Neural cell (in vitro differentiated cells): ENCODE results near the gene CASP3. TPM values are rescaled to one million over a fixed set of nuclear protein-coding genes. Genes with fewer than 3 reads are reported as not detected.

Experiments
- H2AFZ ChIP-seq: fragments of 200-600, 300-800 bp; sonication (generic), shearing (Covaris generic); 2 replicates; pipeline ENCODE4 v1.6.0; 2014; ENCODE audit warnings: low read depth, mild to moderate bottlenecking, antibody characterized with exemption, low read length, moderate library complexity
- H3F3A ChIP-seq: fragments of 200-600 bp; shearing (Covaris generic); 2 replicates; pipeline ENCODE4 v1.6.1; 2016; ENCODE audit warnings: mild to moderate bottlenecking, moderate library complexity, mixed read lengths, antibody characterized with exemption, low read length; ENCODE audit not compliant: insufficient read depth, poor library complexity, severe bottlenecking
- H3K27ac ChIP-seq: fragments of 200-600, 300-800 bp; sonication (generic), shearing (Covaris generic); 2 replicates; pipeline ENCODE4 v1.5.1; 2014; ENCODE audit warnings: mild to moderate bottlenecking, low read length, moderate library complexity
- H3K27me3 ChIP-seq: fragments of 300-800, 200-600 bp; sonication (generic), shearing (Covaris generic); 2 replicates; pipeline ENCODE4 v1.6.0; 2014; ENCODE audit warnings: mild to moderate bottlenecking, low read depth, low read length, moderate library complexity; ENCODE audit not compliant: insufficient read depth
- H3K36me3 ChIP-seq: fragments of 300-800, 200-600 bp; sonication (generic), shearing (Covaris generic); 2 replicates; pipeline ENCODE4 v1.5.1; 2014; ENCODE audit warnings: mild to moderate bottlenecking, antibody characterized with exemption, low read length, moderate library complexity; ENCODE audit not compliant: insufficient read depth
- H3K4me2 ChIP-seq: fragments of 300-800, 200-600 bp; sonication (generic), shearing (Covaris generic); 2 replicates; pipeline ENCODE4 v1.6.0; 2014; ENCODE audit warnings: mild to moderate bottlenecking, low read length
- H3K4me3 ChIP-seq: fragments of 300-800, 200-600 bp; sonication (generic), shearing (Covaris generic); 2 replicates; pipeline ENCODE4 v1.5.1; 2014; ENCODE audit warnings: mild to moderate bottlenecking, low read length, moderate library complexity
- H3K79me2 ChIP-seq: fragments of 200-600 bp; shearing (Covaris generic); replicated peaks from 2 replicates; pipeline ENCODE4 v1.6.0; 2014; ENCODE audit warnings: mild to moderate bottlenecking, low read length, moderate library complexity; ENCODE audit not compliant: insufficient read depth
- H3K9ac ChIP-seq: fragments of 300-800, 200-600 bp; sonication (generic), shearing (Covaris generic); 2 replicates; pipeline ENCODE4 v1.6.1; 2016; ENCODE audit warnings: mild to moderate bottlenecking, low read length, mixed read lengths
- H3K9me2 ChIP-seq: fragments of 200-600 bp; shearing (Covaris generic); 2 replicates; pipeline ENCODE4 v1.6.1; 2016; ENCODE audit warnings: mild to moderate bottlenecking, low read length, mixed read lengths; ENCODE audit not compliant: insufficient read depth
- H3K9me3 ChIP-seq: fragments of 200-600, 300-800 bp; sonication (generic), shearing (Covaris generic); 2 replicates; pipeline ENCODE4 v1.6.1; 2016; ENCODE audit warnings: mild to moderate bottlenecking, mixed run types, low read length, moderate library complexity, mixed read lengths
- H4K20me1 ChIP-seq: fragments of 200-600 bp; shearing (Covaris generic); 2 replicates; pipeline ENCODE4 v1.6.1; 2016; ENCODE audit warnings: mild to moderate bottlenecking, mixed run types; ENCODE audit not compliant: insufficient read depth
- EP300 ChIP-seq: fragments of 450-650 bp; conservative IDR thresholded peaks from 2 replicates; pipeline ENCODE4 v1.6.1; 2014; ENCODE audit warnings: antibody characterized with exemption, mild to moderate bottlenecking, moderate library complexity; ENCODE audit not compliant: poor library complexity, severe bottlenecking
- EZH2 ChIP-seq: fragments of 200-600, 300-800 bp; shearing (Covaris generic), sonication (generic); IDR thresholded peaks from 2 replicates; pipeline ENCODE4 v1.6.1; 2014; ENCODE audit warnings: antibody characterized with exemption, low read length, borderline replicate concordance, mild to moderate bottlenecking; ENCODE audit not compliant: insufficient read depth, poor library complexity, severe bottlenecking
- MXI1 ChIP-seq: fragments of 450-650 bp; conservative IDR thresholded peaks from 2 replicates; pipeline ENCODE4 v1.6.1; 2014; ENCODE audit warnings: antibody characterized with exemption, mild to moderate bottlenecking; ENCODE audit not compliant: poor library complexity, severe bottlenecking
- POLR2AphosphoS5 ChIP-seq: IDR thresholded peaks from 2 replicates; pipeline ENCODE4 v1.6.1; 2012
- RAD21 ChIP-seq: fragments of 450-650 bp; conservative IDR thresholded peaks from 2 replicates; pipeline ENCODE4 v1.6.1; 2014; ENCODE audit warnings: antibody characterized with exemption, mild to moderate bottlenecking, moderate library complexity
- SMC3 ChIP-seq: fragments of 450-650 bp; conservative IDR thresholded peaks from 2 replicates; pipeline ENCODE4 v1.6.1; 2014; ENCODE audit warnings: antibody characterized with exemption, mild to moderate bottlenecking, moderate library complexity; ENCODE audit not compliant: poor library complexity
- TAF1 ChIP-seq: IDR thresholded peaks from 2 replicates; pipeline ENCODE4 v1.6.1; 2012; ENCODE audit warnings: low read depth
- polyA plus RNA-seq: library from polyadenylated mRNA; depleted of rRNA; stranded (reverse); fragments of >200 nt; gene quantifications from 2 replicates; pipeline ENCODE4 v1.2.3, GENCODE V29; 2014
- TF ChIP-seq, protein P1 (sequence below): IDR thresholded peaks from 2 replicates; pipeline ENCODE4 v1.6.1; 2012; ENCODE audit warnings: borderline replicate concordance
- TF ChIP-seq, protein P2 (sequence below): fragments of 450-650 bp; IDR thresholded peaks from 2 replicates; pipeline ENCODE4 v1.5.1; 2014; ENCODE audit warnings: antibody characterized with exemption, mild to moderate bottlenecking, moderate library complexity; ENCODE audit not compliant: poor library complexity, severe bottlenecking

CASP3 gene
- polyA plus RNA-seq, 1 donor from 2014 or later: 116 TPM

- no peaks in the 10 kb centered on the region for H3K9me2 ChIP-seq
- no peak for TF ChIP-seq POLR2AphosphoS5
- TF ChIP-seq, protein P1, sequence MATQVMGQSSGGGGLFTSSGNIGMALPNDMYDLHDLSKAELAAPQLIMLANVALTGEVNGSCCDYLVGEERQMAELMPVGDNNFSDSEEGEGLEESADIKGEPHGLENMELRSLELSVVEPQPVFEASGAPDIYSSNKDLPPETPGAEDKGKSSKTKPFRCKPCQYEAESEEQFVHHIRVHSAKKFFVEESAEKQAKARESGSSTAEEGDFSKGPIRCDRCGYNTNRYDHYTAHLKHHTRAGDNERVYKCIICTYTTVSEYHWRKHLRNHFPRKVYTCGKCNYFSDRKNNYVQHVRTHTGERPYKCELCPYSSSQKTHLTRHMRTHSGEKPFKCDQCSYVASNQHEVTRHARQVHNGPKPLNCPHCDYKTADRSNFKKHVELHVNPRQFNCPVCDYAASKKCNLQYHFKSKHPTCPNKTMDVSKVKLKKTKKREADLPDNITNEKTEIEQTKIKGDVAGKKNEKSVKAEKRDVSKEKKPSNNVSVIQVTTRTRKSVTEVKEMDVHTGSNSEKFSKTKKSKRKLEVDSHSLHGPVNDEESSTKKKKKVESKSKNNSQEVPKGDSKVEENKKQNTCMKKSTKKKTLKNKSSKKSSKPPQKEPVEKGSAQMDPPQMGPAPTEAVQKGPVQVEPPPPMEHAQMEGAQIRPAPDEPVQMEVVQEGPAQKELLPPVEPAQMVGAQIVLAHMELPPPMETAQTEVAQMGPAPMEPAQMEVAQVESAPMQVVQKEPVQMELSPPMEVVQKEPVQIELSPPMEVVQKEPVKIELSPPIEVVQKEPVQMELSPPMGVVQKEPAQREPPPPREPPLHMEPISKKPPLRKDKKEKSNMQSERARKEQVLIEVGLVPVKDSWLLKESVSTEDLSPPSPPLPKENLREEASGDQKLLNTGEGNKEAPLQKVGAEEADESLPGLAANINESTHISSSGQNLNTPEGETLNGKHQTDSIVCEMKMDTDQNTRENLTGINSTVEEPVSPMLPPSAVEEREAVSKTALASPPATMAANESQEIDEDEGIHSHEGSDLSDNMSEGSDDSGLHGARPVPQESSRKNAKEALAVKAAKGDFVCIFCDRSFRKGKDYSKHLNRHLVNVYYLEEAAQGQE: no peak
- no peak for TF ChIP-seq MXI1
- TF ChIP-seq SMC3: no peak
- no peak for TF ChIP-seq EZH2
- TF ChIP-seq EP300: no peak
- TF ChIP-seq RAD21: no peak
- no peak for TF ChIP-seq TAF1
- TF ChIP-seq, protein P2, sequence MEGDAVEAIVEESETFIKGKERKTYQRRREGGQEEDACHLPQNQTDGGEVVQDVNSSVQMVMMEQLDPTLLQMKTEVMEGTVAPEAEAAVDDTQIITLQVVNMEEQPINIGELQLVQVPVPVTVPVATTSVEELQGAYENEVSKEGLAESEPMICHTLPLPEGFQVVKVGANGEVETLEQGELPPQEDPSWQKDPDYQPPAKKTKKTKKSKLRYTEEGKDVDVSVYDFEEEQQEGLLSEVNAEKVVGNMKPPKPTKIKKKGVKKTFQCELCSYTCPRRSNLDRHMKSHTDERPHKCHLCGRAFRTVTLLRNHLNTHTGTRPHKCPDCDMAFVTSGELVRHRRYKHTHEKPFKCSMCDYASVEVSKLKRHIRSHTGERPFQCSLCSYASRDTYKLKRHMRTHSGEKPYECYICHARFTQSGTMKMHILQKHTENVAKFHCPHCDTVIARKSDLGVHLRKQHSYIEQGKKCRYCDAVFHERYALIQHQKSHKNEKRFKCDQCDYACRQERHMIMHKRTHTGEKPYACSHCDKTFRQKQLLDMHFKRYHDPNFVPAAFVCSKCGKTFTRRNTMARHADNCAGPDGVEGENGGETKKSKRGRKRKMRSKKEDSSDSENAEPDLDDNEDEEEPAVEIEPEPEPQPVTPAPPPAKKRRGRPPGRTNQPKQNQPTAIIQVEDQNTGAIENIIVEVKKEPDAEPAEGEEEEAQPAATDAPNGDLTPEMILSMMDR: no peak
- no peaks in the 10 kb centered on the region for H3K36me3 ChIP-seq
- H3K9ac ChIP-seq: no peak overlapping the region
- no peak overlapping the region for H2AFZ ChIP-seq
- no peaks in the 10 kb centered on the region for H3F3A ChIP-seq
- no peak overlapping the region for H3K4me2 ChIP-seq
- H3K4me3 ChIP-seq: no peak overlapping the region
- H3K27ac ChIP-seq: no peak overlapping the region
- no peaks in the 10 kb centered on the region for H3K79me2 ChIP-seq
- H3K9me3 ChIP-seq: no peaks in the 10 kb centered on the region
- H3K27me3 ChIP-seq: no peaks in the 10 kb centered on the region
- no peaks in the 10 kb centered on the region for H4K20me1 ChIP-seq
Measured at GRCh38 chr4:184672741-184673140, 23.5 kb upstream of the CASP3 start.

- H3K79me2 ChIP-seq: no peaks in the 10 kb centered on the region
- H3K27me3 ChIP-seq: no peaks in the 10 kb centered on the region
- H2AFZ ChIP-seq: no peak overlapping the region
- H3K27ac ChIP-seq: no peak overlapping the region
- H3K36me3 ChIP-seq: no peaks in the 10 kb centered on the region
- H3K4me2 ChIP-seq: no peak overlapping the region
- no peaks in the 10 kb centered on the region for H3K9me2 ChIP-seq
- no peak overlapping the region for H3K4me3 ChIP-seq
- no peaks in the 10 kb centered on the region for H3F3A ChIP-seq
- TF ChIP-seq MXI1: no peak
- TF ChIP-seq, protein P1: no peak
- no peak for TF ChIP-seq SMC3
- TF ChIP-seq EP300: no peak
- no peak for TF ChIP-seq TAF1
- TF ChIP-seq EZH2: no peak
- no peak for TF ChIP-seq POLR2AphosphoS5
- no peak for TF ChIP-seq RAD21
- TF ChIP-seq, protein P2: no peak
- no peaks in the 10 kb centered on the region for H3K9me3 ChIP-seq
- no peak overlapping the region for H3K9ac ChIP-seq
- H4K20me1 ChIP-seq: no peaks in the 10 kb centered on the region
Measured at GRCh38 chr4:184671101-184671500, 21.9 kb upstream of the CASP3 start.
